ENCODE measurements around the gene GPR25. TPM values are rescaled to one million over a fixed set of nuclear protein-coding genes. Genes with fewer than 3 reads are reported as not detected.

The GPR25 gene
- total RNA-seq, 1 experiment from 2014 or later: not detected

DNA sequence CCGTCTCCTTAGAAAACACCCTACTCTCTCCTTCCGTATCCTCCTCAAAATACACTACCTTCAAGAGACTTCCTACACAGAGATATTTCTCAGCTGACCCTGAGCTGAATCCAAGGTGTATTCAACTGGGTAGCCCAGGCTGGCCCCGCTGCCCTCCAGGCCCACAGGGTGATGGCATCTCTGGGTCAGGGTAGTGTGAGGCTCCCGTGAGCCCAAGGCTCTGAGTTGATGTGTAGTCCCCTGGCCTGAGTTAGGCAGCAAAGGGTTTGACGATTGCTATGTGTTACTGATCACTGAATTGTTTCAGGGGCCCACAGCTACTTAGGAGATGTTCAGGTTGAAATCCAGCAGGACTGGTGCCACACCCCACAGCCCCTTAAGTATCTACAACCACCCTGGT lies 28.6 kb downstream of the GPR25 start:
- POLR2A ChIA-PET (ENCODE audit: low non-redundant PET): interaction anchor here (0.6 kb wide), 1 partner anchor 19 kb away, joined by 3 read pairs; no protein-coding TSS in a partner anchor
- TF ChIP-seq, protein P1, sequence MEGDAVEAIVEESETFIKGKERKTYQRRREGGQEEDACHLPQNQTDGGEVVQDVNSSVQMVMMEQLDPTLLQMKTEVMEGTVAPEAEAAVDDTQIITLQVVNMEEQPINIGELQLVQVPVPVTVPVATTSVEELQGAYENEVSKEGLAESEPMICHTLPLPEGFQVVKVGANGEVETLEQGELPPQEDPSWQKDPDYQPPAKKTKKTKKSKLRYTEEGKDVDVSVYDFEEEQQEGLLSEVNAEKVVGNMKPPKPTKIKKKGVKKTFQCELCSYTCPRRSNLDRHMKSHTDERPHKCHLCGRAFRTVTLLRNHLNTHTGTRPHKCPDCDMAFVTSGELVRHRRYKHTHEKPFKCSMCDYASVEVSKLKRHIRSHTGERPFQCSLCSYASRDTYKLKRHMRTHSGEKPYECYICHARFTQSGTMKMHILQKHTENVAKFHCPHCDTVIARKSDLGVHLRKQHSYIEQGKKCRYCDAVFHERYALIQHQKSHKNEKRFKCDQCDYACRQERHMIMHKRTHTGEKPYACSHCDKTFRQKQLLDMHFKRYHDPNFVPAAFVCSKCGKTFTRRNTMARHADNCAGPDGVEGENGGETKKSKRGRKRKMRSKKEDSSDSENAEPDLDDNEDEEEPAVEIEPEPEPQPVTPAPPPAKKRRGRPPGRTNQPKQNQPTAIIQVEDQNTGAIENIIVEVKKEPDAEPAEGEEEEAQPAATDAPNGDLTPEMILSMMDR (conservative IDR thresholded peaks at IDR 0.05; ENCODE audit: low read depth, low read length): no peak
- TF ChIP-seq EZH2 (IDR thresholded peaks at IDR 0.05; ENCODE audit: borderline replicate concordance, low read depth, low read length, poor library complexity, severe bottlenecking): no peak
- no peak overlapping the region for H3K27ac ChIP-seq (ENCODE audit: low read depth, low read length, poor library complexity, severe bottlenecking)

DNA sequence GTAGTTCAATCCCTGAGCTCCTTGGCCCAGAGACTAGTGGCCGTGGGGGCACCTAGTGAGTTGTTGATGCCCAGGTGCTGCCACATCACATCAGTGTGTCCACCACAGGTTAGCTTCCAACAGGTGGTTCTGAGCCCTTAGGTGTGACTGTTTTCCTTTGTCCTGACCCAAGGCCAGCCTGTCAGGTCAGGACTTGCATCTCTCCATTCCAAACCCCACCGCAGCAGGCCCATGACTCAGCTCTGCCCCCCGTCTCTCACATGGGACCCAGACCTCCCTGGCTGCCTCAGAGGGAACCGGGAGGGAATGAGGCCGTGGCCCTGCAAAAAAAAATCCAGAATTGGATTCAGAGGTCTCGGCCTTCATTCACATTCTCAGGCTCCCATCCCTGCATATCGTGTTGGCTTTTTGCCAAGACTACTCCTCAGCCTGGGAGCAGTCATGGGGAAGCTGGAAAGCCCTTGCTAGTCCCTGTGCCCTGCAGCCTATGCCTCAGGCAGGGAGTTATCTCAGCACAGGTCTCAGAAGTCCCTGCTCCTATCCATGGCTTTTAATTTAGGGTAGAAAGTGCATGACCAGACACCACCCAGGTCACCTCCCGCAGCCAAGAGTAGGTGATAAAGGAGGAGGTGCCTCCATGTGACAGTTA lies 29.1 kb downstream of the GPR25 start:
- DNase-seq (ENCODE audit: low spot score): no peak
- Histone ChIP-seq H3K4me3 (ENCODE audit: low read depth, low read length, poor library complexity, severe bottlenecking) (no peak overlapping the region), H3K4me1 (ENCODE audit: insufficient read depth, low read length, poor library complexity, severe bottlenecking) (no peaks in the 10 kb centered on the region), H3K9me3 (ENCODE audit: low read depth, low read length, poor library complexity, severe bottlenecking) (no peaks in the 10 kb centered on the region), H3K36me3 (ENCODE audit: insufficient read depth, low read length, poor library complexity, severe bottlenecking) (no peaks in the 10 kb centered on the region), H3K27ac (ENCODE audit: low read depth, low read length, poor library complexity, severe bottlenecking) (no peak overlapping the region), H3K27me3 (replicated peaks; ENCODE audit: insufficient read depth, low read depth, low read length, poor library complexity) (no peaks in the 10 kb centered on the region)
- TF ChIP-seq, protein P1 (conservative IDR thresholded peaks at IDR 0.05; ENCODE audit: low read depth, low read length): no peak
- TF ChIP-seq EZH2 (IDR thresholded peaks at IDR 0.05; ENCODE audit: borderline replicate concordance, low read depth, low read length, poor library complexity, severe bottlenecking): no peak
- no TSS peak for BruUV-seq (replicated peaks)
- CTCF ChIA-PET: no interaction called here
- intact Hi-C loops (cut with micrococcal nuclease; ENCODE audit: unreplicated experiment): no loop called here
- POLR2A ChIA-PET (ENCODE audit: low non-redundant PET): interaction anchor here (0.6 kb wide), 1 partner anchor 20 kb away, joined by 3 read pairs; no protein-coding TSS in a partner anchor

More for the DNA sequence above, 28.6 kb downstream of the GPR25 start:
- BruUV-seq (replicated peaks): no TSS peak
- H3K9me3 ChIP-seq (ENCODE audit: low read depth, low read length, poor library complexity, severe bottlenecking): no peaks in the 10 kb centered on the region
- intact Hi-C loops (cut with micrococcal nuclease; ENCODE audit: unreplicated experiment): no loop called here
- DNase-seq (ENCODE audit: low spot score): no peak
- no peaks in the 10 kb centered on the region for H3K4me1 ChIP-seq (ENCODE audit: insufficient read depth, low read length, poor library complexity, severe bottlenecking)
- no peaks in the 10 kb centered on the region for H3K27me3 ChIP-seq (replicated peaks; ENCODE audit: insufficient read depth, low read depth, low read length, poor library complexity)
- H3K36me3 ChIP-seq (ENCODE audit: insufficient read depth, low read length, poor library complexity, severe bottlenecking): no peaks in the 10 kb centered on the region
- no peak overlapping the region for H3K4me3 ChIP-seq (ENCODE audit: low read depth, low read length, poor library complexity, severe bottlenecking)
- CTCF ChIA-PET: no interaction called here

DNA sequence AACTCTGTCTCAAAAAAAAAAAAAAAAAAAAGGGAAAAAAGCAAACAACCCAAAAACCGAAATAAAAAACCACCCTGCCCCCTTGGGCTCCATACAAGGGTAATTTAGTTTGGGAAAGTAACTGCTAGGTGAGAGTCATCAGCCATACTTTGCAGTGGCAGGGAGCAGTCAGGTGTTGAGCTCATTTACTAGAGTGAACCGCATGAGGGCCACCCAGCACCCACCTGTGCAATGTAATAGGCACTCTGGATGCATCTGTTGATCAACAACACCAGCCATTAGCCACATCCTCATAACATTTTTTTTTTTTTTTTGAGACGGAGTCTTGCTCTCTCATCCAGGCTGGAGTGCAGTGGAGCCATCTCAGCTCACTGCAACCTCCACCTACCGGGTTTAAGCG lies 31.0 kb downstream of the GPR25 start:
- no peak overlapping the region for H3K27ac ChIP-seq (ENCODE audit: low read depth, low read length, poor library complexity, severe bottlenecking)
- no peak for DNase-seq (ENCODE audit: low spot score)
- no peak overlapping the region for H3K4me3 ChIP-seq (ENCODE audit: low read depth, low read length, poor library complexity, severe bottlenecking)
- CTCF ChIA-PET: interaction anchor here (0.7 kb wide), 2 partner anchors 46 to 281 kb away, joined by 4 to 9 read pairs; no protein-coding TSS in a partner anchor
- H3K36me3 ChIP-seq (ENCODE audit: insufficient read depth, low read length, poor library complexity, severe bottlenecking): no peaks in the 10 kb centered on the region
- no peaks in the 10 kb centered on the region for H3K27me3 ChIP-seq (replicated peaks; ENCODE audit: insufficient read depth, low read depth, low read length, poor library complexity)
- TF ChIP-seq, protein P1 (conservative IDR thresholded peaks at IDR 0.05; ENCODE audit: low read depth, low read length): no peak
- no peak for TF ChIP-seq EZH2 (IDR thresholded peaks at IDR 0.05; ENCODE audit: borderline replicate concordance, low read depth, low read length, poor library complexity, severe bottlenecking)
- BruUV-seq (replicated peaks): no TSS peak
- POLR2A ChIA-PET (ENCODE audit: low non-redundant PET): interaction anchor here (0.5 kb wide), 1 partner anchor 52 kb away, joined by 3 read pairs; no protein-coding TSS in a partner anchor
- no peaks in the 10 kb centered on the region for H3K9me3 ChIP-seq (ENCODE audit: low read depth, low read length, poor library complexity, severe bottlenecking)
- H3K4me1 ChIP-seq (ENCODE audit: insufficient read depth, low read length, poor library complexity, severe bottlenecking): no peaks in the 10 kb centered on the region
- intact Hi-C loops (cut with micrococcal nuclease; ENCODE audit: unreplicated experiment): no loop called here
